Midbrain (tissue), 1 donor: ENCODE results near the gene PTPN3.
A peak's percentile ranks its signal among the peaks of the same experiment; 100 is the strongest.

Experiments used
- DNase-seq: peaks from one replicate; lab custom pipeline; 2025; lab: John Stamatoyannopoulos, UW

Gene PTPN3

DNA sequence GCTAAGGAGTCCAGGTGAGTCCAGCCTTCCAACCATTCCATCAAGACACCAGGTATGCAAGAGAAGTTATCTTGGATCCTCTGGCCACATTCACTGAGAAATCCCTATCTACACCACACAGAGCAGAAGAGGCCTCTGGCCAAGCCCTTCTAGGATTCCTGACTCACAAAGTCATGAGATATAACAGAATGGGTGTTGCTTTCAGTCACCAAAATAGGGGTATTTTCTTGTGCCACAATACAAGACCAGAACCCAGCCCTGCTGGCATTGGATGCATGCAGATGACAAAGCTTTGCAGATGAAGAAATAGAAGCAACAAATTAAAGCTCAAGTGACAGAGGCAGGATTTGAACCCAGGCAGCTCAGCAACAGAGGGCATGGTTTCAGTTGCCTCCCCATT lies 73.5 kb downstream of the PTPN3 start:
- DNase-seq, result no peak

DNA sequence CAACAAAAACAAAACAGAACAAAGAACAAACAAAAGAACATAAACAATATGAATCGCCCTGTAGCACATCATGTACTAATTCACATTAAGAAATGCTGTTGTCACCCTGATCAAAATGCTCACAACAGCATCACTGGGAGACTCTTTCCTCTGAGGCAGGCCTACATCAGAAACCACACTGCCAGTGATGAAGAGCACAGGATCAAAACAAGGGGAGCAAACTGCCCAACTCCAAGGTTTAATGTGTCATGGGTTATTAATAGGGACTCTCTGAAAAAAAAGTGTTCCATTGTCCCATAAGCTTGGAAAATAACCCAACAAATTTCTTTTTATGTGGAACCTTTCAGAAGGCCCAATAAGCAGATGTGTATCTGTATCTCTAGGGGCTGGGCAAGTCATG lies 74.2 kb downstream of the PTPN3 start:
- DNase-seq, result no peak

DNA sequence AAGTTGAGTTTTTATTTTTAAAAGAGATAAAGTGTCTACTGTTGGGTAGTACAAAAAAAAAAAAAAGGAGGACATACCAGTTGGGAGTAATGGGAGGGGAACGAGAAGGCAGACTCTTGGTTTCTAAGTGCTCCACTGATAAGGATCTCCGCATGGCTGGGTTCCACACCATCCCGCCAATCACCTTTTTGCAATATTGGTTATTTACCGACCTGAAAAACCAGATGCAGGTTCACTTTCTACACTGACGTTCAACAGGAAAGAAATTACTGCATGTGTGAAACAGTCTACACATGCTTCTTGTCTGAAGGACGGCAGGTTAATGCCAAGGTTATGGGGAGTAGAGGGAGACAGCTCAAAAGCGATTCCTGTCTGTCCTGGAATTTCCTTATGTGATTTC lies 75.5 kb downstream of the PTPN3 start:
- no peak for DNase-seq

DNA sequence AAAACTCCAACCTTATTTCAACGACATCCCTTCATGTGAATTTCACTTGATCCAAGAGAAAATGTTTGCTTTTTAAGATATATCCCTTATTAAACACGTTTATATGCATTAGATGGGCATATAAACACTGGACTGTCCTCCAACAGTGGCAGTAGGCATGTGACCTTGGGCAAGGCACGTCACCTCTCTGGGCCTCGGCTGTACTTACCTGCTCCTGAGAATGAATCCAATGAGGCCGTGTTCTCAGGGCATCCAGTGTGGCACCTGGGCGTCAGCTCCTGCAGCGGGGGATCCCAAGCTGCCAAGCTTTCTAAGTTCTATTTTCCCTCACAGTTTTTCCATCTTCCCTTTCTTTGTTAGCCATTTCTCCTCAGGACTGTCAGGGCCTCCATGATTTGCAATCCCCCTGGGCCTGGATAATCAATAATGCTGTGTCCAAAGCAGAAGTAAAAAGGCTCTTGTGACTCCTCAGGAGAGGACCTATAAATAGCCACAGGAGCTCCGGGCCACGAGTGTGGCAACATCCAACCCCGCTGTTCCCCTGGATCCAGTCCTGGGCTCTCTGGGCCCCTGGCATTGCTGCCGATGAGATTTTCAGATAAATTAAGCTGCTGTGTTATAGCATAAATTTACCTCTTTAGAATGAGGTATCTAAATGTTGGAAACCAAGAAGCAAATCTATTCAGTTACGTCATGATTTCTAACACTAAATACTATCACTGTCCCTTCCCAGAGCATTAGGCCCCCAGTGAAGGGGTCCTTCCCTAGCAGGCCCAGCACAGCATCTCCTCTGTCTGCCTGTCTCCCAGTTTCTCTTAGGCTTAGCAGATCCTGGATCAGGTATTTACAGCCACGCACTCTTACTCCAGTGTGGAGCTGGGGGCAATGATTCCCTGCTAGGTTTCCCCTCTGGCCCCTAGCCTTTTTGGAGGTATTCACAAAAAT lies 76.8 kb downstream of the PTPN3 start:
- DNase-seq, result no peak

DNA sequence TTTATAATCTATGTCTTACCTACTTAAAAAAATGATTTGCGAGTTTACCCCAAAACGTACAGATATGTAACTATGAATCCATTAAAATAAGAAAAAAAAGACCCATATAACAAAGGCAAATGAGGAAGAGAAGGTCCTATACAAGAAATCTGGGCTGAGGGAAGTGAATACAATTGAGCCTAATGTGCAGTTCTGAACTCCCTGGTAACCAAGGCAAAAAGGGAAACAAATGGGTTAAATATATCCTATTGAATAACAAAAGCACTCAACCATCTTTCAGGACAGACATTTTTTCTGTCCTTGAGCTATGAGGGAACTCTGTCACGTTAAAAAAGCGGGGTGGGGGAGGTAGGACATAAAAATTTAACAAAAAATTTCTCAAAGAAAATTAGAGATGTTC lies 78.6 kb downstream of the PTPN3 start:
- no peak for DNase-seq

DNA sequence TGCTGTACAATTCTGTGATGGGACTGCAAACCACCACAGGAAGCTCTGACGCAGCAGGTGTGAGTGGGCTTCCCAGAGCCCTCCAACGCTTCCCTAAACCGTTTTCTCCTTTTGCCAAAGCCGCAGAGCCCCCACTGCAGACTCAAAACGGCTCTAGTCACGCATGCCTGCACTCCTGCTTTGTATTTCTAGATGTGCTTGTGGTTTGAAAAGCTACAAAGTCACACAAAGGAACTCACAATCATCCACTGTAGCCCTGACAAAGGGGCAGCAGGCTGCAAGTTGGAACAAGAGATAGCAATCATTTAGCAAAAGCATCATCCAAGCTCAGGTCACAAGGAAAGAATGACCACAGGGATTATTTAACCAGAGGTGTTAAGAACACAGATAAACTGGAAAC lies 79.3 kb downstream of the PTPN3 start:
- no peak for DNase-seq

DNA sequence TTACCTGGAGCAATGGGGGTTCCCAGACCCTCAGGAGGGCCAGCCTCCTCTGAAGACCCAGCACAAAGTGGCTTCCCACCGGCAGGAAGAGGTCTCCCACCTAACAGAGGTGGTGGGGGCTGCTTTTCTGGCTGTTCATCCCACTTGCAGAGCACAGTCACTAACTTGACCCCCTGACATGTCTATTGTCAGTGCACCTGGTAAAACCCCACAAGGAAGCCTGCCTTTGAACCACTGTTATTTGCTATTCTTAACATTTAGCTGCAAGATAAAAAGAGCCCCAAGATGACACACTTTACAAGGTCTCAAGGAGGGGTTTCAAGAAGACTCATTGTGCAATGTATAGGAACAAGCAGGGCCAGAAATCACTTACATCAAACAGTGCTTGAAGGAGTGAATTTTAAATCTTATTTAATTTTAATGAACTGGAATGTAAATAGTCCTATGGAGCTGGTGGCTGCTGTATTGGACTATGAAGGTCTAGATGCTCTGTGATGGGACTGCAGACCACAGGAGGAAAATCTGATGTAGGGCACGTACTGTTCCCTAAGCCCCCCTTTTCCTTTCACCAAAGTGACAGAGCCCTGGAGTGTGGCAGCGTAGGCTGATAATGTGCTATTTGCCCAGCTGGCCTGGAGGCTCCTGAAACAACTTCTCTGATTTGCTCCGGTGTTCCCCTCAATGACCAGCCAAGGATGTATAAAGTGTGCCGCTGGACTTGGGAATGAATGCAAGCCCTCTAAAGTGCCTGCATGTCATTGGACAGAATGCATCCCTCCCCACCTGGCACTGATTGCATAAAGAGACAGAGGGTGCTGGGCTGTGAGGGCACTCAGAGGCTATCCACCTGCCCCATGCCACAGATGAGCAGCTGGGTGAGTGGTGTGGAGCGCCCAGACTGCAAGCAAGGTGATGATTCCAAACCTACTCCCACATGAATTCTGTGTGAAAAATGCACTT lies 80.2 kb downstream of the PTPN3 start:
- no peak for DNase-seq

DNA sequence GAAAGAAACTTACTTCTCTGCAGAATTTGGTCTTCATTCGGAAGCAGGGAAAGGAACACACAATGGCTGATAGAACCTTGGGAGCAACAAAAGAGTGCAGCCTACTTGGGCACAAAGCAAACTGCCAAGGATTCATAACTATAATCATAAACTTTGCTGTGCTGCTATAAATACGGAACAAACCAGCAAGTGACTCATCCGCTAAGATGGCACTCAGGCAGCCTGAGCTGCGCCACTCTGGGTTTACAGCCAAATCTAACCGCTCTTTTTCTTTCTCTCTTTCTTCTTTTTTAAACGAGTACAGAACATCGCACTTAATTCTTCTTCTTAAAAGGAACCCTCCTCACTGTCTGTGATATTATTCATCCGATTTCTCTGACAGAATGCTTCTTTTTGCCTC lies 81.1 kb downstream of the PTPN3 start:
- DNase-seq, result no peak

DNA sequence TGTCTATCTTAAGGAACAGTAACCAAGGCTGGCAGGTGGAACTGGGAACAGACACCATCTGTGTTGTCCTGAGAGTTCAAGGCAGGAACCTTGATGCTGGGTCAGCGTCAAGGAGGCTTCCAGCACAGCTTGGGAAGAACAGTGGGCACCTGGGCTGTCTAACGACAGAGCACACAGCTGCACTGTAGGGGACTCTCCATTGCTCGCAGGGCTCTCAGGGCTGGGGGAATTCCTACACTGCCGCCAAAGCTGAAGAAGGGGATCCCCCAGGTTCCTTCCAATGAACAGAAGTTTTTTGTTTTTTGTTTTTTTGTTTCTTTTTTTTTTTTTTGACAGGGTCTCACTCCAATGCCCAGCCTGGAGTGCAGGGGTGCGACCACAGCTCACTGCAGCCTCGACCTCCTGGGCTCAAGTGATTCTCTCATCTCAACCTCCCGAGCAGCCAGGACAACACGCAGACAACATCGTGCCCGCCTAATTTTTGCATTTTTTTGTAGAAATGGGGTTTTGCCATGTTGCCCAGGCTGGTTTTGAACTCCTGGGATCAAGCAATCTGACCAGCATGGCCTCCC lies 81.9 kb downstream of the PTPN3 start:
- no peak for DNase-seq

DNA sequence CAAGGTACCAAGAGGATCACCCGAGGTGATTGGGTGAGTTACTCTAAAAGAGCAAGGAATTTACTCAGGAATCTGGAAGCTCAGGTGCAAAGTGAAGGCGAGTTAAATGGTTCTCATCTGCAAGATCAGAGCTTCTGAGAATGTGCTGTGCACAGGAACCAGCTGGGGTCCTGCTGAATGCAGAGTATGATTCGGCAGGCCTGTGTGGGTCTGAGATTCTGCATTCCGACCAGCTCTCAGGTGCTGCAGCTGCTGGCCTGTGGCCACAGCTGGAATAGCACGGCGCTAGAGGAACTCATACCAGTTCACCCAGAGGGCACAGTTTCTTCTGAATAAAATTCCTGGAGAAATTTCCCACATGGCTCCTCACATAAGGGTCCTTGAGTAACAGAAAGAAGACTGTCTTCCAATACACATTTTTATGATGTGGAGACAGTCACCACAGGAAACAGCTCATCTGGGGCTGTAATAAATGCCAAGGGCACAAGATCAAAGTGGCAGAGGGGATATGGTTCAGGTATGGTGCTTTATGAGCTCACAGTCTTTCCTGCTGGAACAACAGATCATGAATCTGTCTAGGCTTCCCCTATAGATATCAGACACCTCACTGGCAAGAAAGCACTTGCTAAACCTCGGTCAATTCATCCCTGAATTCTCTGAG lies 83.9 kb downstream of the PTPN3 start:
- no peak for DNase-seq

DNA sequence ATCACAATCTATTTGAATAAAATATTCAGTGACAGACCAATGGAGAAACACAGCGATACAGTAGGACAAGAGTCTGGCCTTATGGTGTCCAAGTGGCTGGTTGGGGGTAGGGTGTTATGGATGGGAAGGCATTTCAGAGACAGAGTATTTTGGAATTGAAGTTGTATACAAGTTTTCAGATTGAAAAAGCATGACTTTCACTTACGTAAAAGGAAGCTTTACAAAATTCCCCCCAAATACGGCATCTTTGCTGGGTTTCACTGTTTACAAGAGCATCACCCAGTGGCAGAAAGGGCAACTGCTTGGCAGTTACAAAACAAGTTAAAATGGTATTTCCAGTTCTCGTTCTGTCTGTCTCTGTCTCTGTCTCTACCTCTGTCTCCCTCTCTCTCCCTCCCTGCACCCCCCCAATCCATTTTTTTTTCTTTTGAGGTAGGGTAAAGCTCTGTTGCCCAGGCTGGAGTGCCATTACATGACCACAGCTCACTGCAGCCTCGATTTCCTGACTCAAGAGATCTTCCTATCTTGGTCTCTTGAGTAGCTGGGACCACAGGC lies 86.2 kb downstream of the PTPN3 start:
- peak; percentile 33 for DNase-seq

DNA sequence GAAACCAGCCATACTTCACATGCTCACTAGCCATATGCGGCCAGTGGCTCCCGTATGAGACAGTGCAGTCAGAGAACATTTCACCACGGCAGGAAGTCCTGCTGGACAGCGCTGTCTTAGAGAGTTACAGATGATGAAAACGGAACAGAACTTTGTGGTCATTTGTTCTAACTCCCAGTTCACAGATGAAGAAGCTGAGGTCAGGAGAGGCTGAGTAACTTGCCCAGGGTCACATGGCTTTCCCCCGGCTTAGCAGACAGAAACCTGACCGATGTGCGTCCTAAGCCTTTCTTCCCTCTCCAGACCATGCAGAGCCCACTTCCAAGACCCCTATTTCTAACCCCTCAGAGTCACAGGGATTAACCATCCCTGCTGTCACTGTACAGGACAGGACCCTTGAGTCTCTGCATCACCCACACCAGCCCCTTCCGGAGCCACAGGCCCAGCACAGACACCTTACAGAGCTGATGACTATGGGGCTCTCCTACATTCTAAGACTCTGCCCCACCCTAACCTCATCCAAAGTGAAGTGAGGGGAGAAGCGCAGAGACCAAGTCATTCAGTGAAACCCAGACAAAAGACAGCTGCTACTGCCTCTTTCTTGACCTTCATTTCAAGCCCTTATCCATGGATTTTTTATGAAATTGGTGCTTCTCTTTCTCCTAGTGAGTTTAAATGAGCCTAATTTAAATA lies 86.9 kb downstream of the PTPN3 start:
- no peak for DNase-seq

DNA sequence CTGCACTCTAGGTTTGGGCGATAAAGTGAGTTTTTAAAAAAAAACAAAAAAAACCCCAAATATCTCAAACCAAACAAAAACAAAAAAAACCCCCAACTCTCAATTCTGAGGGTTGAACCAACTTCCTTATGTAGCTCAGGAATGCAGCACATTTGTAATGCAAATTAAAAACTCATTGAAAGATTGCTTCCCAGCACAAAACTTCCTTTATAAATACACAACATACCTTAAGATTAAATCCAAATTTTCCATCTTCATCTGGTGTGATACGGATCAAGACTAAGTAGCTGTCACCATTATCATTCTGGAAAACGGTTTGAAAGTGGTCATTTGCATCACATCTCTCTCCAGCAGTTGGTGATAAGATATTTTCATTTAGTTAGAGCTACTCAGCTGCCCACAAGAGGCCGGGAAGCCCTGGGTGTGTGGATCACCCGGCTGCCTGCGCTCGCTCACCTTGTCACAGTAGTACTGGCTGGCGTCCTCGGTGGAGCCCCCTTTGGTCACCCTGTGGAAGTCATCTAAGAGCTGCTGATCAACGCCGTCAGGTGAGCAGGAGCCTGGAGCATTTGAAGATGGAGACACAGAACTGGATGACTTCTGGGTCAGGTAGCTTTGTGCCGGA lies 88.2 kb downstream of the PTPN3 start:
- DNase-seq, result no peak

DNA sequence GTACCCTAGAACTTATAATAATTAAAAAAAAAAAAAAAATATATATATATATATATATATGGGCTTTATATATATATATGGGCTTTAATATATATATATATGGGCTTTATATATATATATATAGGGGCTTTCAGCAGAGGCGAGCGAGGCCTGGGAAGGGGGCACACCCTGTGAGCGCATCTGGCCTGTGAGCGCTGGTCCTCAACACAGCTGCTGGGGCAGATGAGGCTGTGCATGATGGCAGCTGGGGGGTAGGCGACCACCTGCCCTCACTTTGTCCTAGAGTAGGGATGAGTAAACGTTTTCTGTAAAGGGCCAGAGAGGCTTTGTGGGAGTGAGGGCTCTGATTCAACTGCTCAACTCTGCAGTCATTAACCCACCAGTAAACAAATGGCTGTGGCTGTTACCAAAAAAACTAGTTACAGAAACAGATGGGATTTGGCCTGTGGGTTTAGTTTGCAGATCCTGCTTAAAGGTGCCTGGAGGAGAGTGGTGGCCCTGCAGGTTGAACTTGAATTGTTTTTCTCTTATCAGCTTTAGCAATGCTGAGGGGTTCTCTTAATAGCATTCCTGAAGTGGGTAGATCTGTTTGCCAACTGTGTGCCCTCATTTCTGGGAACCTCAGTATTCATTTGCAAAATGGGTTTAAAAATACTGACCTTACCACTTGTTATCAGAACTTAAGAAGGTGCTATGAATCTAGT lies 89.2 kb downstream of the PTPN3 start:
- DNase-seq, result no peak

DNA sequence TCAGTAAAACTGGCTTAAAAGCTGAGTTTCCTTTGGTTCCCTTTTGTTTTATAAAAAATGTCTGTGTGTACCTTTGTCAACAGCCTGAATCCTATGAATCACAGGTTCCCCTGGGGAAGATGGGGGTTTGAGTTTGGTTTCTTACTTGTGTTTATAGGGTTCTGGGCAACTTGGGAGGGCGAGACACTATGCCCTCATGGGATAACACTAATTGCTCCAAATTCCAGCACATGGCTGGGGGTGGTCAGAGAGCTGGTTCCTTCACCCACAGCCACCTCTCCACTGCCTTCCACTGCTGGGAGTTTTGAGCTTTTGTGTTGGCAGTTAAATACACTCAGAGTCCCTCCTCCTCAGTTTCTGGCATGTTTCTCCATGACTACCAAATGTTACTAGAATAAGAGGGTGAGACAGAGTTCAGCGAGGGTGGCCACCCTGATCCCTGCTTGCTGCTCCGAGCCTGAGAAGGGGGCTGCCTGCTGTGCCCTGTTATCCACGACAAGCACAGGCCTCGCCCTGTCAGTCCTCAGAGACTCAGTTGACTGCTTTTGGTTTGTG lies 94.3 kb downstream of the PTPN3 start:
- DNase-seq, result no peak

DNA sequence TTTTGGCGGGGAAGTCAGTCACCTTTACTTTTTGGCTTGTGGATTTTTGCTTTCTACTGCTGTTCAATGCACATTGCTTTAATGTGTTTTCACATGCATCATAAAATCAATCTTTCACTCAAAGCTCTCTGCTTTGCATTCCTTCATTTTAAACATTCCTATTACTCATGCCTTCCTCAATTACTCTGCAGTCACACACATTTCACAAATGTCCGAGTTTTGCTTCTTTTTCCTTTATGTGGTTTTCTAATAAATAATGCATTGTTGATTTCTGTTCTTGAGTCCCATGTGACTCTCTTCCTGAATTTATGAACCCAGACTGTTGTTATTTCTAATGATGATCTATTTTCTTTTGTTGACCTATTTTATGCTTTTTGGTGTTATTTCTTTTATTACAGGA lies 95.0 kb downstream of the PTPN3 start:
- DNase-seq, result no peak

DNA sequence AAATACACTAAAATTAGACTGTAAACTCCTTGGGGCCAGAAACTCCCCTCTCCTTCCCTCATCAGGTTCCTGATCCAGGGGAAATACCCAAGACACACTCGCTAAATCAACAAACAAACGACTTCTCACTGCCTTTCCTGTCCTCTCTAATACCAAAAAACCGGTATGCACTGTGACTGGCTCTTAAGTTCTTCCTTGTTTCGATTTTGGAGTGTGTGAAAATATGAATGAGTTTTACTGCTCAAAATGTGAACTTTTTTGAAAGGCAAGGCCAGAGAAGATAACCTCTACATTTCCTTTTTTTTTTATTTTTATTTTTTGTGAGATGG lies 96.2 kb downstream of the PTPN3 start:
- DNase-seq, result no peak

DNA sequence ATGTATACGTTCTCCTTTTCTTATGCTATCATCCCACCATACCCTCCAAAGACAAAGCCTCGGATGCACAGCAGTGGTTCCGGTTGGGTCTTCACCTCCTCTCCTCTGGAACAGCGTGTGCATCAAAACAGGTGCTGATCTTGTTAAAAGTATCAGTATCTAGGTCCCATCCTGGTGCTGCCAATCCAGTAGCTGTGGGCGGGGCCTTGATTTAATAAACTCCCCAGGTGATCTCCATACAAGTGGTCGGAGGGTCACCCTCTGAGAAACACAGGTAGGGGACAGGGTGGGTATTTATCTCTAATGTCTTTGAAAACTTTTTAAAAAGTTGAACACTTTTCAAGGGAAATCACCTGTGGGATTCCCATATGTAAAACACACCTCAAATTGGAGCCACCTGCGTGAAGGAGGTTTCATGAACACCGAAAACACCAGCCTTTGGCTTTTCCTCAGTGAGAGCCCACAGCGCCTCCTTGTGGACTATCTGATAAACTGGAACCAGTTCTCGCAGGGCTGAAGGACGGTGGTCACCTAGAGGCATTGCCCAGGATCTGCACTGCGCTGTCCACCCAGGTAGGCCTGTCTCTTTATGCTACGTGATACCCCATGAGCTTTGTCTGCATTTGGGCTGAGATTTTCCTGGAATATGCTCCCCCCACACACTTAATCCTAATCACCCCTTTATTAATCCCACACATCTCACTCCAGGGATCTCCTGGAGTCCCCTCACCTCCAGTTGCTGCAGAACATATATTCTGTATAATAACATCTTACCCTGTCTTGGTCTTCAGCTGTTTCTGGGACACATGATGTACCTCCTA lies 96.7 kb downstream of the PTPN3 start:
- DNase-seq, result peak; percentile 48

DNA sequence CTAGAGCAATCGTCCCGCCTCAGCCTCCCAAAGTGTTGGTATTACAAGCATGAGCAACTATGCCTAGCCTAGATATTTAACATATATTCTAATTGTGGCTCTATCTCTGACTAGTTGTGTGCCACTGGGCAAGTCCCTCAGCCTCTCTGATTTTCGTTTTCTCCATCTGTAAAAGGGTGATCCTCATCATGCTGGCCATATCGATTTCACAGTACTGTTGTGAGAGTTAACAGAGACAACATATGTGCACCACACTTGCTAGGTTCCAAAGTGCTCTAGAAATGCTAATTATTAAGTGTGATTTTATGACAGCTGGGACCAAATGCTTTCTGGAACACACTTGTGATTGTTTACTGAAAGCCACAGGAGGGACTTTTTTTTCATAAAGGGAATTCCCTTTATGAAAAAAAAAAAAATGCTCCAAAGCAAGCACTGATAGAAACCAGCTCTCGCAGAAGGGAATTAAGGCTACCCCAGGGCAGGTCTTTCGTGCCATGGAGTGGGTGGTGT lies 98.8 kb downstream of the PTPN3 start:
- no peak for DNase-seq
